HG03442 (cell line): ENCODE measurements around the gene CRIP2.

Source experiments
- ATAC-seq: cut with Tn5 transposase; IDR thresholded peaks from one replicate; pipeline ENCODE4 v1.9.1; 2021; ENCODE audit warnings: mild to moderate bottlenecking, moderate library complexity; ENCODE audit not compliant: unreplicated experiment

Gene CRIP2

GRCh38 chr14:105486163-105486973 lies 11.7 kb downstream of the CRIP2 start, which contains the start of gene CRIP1:
Gene CRIP1 (plus strand): TSS chr14:105486886. CDS start chr14:105487260, 374 bp downstream.
- no peak for ATAC-seq

- no peak for ATAC-seq
Observed at GRCh38 chr14:105486974-105487448, 12.4 kb downstream of the CRIP2 start.

- no peak for ATAC-seq
Observed at GRCh38 chr14:105487449-105487985, 12.9 kb downstream of the CRIP2 start.

GRCh38 chr14:105487986-105488777 lies 13.6 kb downstream of the CRIP2 start:
- ATAC-seq: no peak

- ATAC-seq: no peak
Observed at GRCh38 chr14:105488781-105489541, 14.3 kb downstream of the CRIP2 start.

- ATAC-seq: no peak
Observed at GRCh38 chr14:105489542-105490266, 15.1 kb downstream of the CRIP2 start.

GRCh38 chr14:105490267-105490571 lies 15.6 kb downstream of the CRIP2 start:
- peak; percentile 0 for ATAC-seq

- peak; percentile 63 for ATAC-seq
Observed at GRCh38 chr14:105490572-105491365, 16.1 kb downstream of the CRIP2 start, which contains the start of gene TEDC1. Gene TEDC1 (plus strand): TSS chr14:105491246. CDS start chr14:105491376, 130 bp downstream.

- ATAC-seq: peak; percentile 3
Observed at GRCh38 chr14:105491366-105491973, 16.8 kb downstream of the CRIP2 start.

GRCh38 chr14:105492031-105492970 lies 17.7 kb downstream of the CRIP2 start:
- ATAC-seq: no peak

GRCh38 chr14:105492971-105493871 lies 18.6 kb downstream of the CRIP2 start:
- no peak for ATAC-seq

- no peak for ATAC-seq
Observed at GRCh38 chr14:105493921-105494605, 19.4 kb downstream of the CRIP2 start.

- ATAC-seq: no peak
Observed at GRCh38 chr14:105494606-105494929, 19.9 kb downstream of the CRIP2 start.

- no peak for ATAC-seq
Observed at GRCh38 chr14:105495101-105495989, 20.7 kb downstream of the CRIP2 start.
